Suprapubic skin (tissue), 4 donors: ENCODE measurements around the gene CHD2. TPM values are rescaled to one million over a fixed set of nuclear protein-coding genes. Genes with fewer than 3 reads are reported as not detected.

ENCODE experiments used
- DNase-seq, 2 donors: peaks; one replicate each; pipeline ENCODE4 v3.0.0-alpha.2; 2019; ENCODE audit warnings: low spot score in 2 of 2
- H3K27ac ChIP-seq: fragments of 200-600 bp; sonication (generic); one replicate; pipeline ENCODE4 v1.5.1; 2019
- H3K27me3 ChIP-seq: fragments of 200-600 bp; sonication (generic); one replicate; pipeline ENCODE4 v1.5.1; 2019
- H3K36me3 ChIP-seq: fragments of 200-600 bp; sonication (generic); one replicate; pipeline ENCODE4 v1.5.1; 2019
- H3K4me1 ChIP-seq: fragments of 200-600 bp; sonication (generic); one replicate; pipeline ENCODE4 v1.5.1; 2019
- H3K4me3 ChIP-seq: fragments of 200-600 bp; sonication (generic); one replicate; pipeline ENCODE4 v1.5.1; 2019; ENCODE audit warnings: mild to moderate bottlenecking
- H3K9me3 ChIP-seq: fragments of 200-600 bp; sonication (generic); one replicate; pipeline ENCODE4 v1.5.1; 2019
- EP300 ChIP-seq: sonication (generic); formaldehyde crosslinking; IDR thresholded peaks from one replicate; pipeline ENCODE4 v1.6.1; 2017; ENCODE audit warnings: antibody characterized with exemption
- POLR2A ChIP-seq, 2 donors: fragments of 450-650 bp; IDR thresholded peaks; one replicate each; pipeline ENCODE4 v1.6.1; 2017; ENCODE audit warnings: antibody characterized with exemption in 2 of 2, mild to moderate bottlenecking in 2 of 2, moderate library complexity in 2 of 2
- POLR2AphosphoS5 ChIP-seq, 3 donors: sonication (generic); formaldehyde crosslinking; IDR thresholded peaks; one replicate each; pipeline ENCODE4 v1.6.1; 2017; ENCODE audit warnings: antibody characterized with exemption in 3 of 3
- WGBS: methylation state at CpG from one replicate; pipeline ENCODE4 v1.1.5; 2018; 5-methylcytosine and 5-hydroxymethylcytosine counted together
- total RNA-seq, 4 donors: library from RNA; depleted of rRNA; stranded (reverse); fragments of >200 nt; gene quantifications; one replicate each; pipeline ENCODE4 v1.1.0, GENCODE V29; 2016
- TF ChIP-seq, protein P1 (sequence below), 2 donors: fragments of 200-600 bp in 1 of 2; fragments of 450-650 bp in 1 of 2; sonication (generic) in 1 of 2; IDR thresholded peaks; one replicate each; pipeline ENCODE4 v1.5.1; 2016 to 2019; ENCODE audit warnings: antibody characterized with exemption in 2 of 2, mild to moderate bottlenecking in 1 of 2, moderate library complexity in 1 of 2

Gene CHD2
- total RNA-seq, 4 donors from 2014 or later = 93.3 to 319 (median 127) TPM

DNA sequence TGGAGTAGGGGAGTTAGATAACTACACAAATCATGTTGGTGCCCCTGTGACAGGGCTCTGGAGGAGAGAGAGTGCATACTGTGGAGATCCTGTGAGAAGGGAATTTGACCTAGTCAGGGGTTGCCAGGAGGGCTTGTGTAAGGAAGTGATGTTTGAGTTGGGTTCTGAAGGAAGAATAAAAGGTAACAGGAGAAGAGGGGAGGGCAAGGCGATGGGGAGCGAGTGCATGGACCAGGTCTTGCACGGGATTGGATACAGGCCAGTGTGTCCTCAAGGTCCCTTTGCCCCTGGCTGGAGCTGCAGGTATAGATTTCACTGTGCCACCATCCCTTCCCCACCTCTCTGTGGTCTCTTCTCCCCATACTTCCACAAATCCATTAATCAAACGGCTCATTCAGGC, 105.0 kb downstream of the CHD2 start:
- no peak for DNase-seq
- H3K4me3 ChIP-seq = no peak overlapping the region
- no peaks in the 10 kb centered on the region for H3K9me3 ChIP-seq
- no peaks in the 10 kb centered on the region for H3K4me1 ChIP-seq
- no peaks in the 10 kb centered on the region for H3K27me3 ChIP-seq
- TF ChIP-seq, protein P1, sequence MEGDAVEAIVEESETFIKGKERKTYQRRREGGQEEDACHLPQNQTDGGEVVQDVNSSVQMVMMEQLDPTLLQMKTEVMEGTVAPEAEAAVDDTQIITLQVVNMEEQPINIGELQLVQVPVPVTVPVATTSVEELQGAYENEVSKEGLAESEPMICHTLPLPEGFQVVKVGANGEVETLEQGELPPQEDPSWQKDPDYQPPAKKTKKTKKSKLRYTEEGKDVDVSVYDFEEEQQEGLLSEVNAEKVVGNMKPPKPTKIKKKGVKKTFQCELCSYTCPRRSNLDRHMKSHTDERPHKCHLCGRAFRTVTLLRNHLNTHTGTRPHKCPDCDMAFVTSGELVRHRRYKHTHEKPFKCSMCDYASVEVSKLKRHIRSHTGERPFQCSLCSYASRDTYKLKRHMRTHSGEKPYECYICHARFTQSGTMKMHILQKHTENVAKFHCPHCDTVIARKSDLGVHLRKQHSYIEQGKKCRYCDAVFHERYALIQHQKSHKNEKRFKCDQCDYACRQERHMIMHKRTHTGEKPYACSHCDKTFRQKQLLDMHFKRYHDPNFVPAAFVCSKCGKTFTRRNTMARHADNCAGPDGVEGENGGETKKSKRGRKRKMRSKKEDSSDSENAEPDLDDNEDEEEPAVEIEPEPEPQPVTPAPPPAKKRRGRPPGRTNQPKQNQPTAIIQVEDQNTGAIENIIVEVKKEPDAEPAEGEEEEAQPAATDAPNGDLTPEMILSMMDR (IDR thresholded peaks at IDR 0.05) = no peak
- TF ChIP-seq POLR2A (IDR thresholded peaks at IDR 0.05) (no peak), EP300 (no peak), POLR2AphosphoS5 (IDR thresholded peaks at IDR 0.05) (no peak)
- no peak overlapping the region for H3K27ac ChIP-seq
- WGBS = 85% methylated on average over 4 of the region's 4 CpGs
- peaks cover 96% of the 10 kb centered on the region for H3K36me3 ChIP-seq

DNA sequence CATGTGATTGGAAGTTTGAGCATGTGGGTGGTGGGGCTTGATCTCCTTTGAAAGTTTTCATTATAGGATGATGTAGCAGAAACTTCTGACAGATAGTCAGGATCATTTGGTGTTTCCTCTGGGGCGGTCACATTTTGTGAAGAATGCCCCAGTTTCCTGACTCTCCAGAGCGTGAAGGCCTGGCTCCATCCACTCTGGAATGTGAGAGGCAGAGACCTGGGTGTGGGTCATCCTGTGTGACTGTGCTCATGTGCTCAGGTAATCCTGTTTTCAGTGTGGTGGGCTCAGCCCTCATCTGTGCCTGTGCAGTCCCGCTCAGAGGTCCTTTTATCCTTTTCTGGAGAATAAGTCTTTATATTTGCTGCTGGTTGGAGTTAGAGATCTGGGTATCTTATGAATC, 107.9 kb downstream of the CHD2 start:
- 95% methylated on average over 3 of the region's 3 CpGs for WGBS
- no peak overlapping the region for H3K4me3 ChIP-seq
- H3K27me3 ChIP-seq = no peaks in the 10 kb centered on the region
- TF ChIP-seq, protein P1 (IDR thresholded peaks at IDR 0.05) = no peak
- TF ChIP-seq POLR2AphosphoS5 (IDR thresholded peaks at IDR 0.05) (no peak), EP300 (no peak), POLR2A (IDR thresholded peaks at IDR 0.05) (no peak)
- H3K36me3 ChIP-seq = peaks cover 96% of the 10 kb centered on the region
- no peaks in the 10 kb centered on the region for H3K9me3 ChIP-seq
- H3K4me1 ChIP-seq = no peaks in the 10 kb centered on the region
- no peak for DNase-seq
- no peak overlapping the region for H3K27ac ChIP-seq

DNA sequence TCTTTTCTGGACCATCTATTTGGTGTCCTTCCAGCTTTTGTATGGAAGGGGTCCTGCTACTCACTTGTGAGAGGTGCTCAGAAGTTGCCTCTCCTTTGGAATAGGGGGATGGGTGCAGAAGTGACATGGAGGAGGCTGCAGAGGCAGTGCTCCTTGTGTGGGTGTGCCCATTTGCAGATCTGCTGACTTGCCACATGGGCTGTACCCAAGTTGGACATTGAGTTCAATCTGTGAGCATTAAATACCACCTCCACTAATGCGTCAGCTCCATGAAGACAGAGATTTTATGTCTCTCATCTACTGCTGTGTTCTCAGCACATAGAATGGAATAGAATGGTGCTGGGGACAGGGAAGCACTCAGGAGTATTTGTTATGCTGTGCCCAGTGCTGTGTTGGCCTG, 112.7 kb downstream of the CHD2 start:
- no peaks in the 10 kb centered on the region for H3K4me1 ChIP-seq
- WGBS = 86% methylated on average over 1 of the region's 1 CpG
- DNase-seq = no peak
- no peaks in the 10 kb centered on the region for H3K27me3 ChIP-seq
- no peaks in the 10 kb centered on the region for H3K9me3 ChIP-seq
- H3K4me3 ChIP-seq = no peak overlapping the region
- TF ChIP-seq POLR2A (IDR thresholded peaks at IDR 0.05) = no peak
- TF ChIP-seq, protein P1 (IDR thresholded peaks at IDR 0.05) = no peak
- no peak for TF ChIP-seq POLR2AphosphoS5 (IDR thresholded peaks at IDR 0.05)
- TF ChIP-seq EP300 = no peak
- H3K27ac ChIP-seq = no peak overlapping the region
- H3K36me3 ChIP-seq = peaks cover 98% of the 10 kb centered on the region

DNA sequence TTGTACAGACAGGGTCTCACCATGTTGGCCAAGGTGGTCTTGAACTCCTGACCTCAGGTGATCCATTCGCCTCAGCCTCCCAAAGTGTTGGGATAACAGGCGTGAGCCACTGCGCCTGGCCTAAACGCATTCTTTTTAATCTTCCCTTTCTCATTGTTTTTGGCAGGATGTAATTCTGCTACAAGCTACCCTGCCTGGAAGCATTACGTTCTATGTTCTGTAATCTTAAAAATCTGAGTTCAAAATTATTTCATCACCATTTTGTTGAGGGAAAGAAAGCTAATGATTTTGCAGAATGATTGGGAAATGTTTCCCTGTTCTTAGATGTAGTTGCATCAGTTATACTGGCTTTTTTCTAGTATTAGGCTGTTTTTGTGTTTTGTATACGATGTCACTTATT, 117.4 kb downstream of the CHD2 start:
- Histone ChIP-seq H3K9me3 (no peaks in the 10 kb centered on the region), H3K27me3 (no peaks in the 10 kb centered on the region), H3K4me3 (no peak overlapping the region), H3K4me1 (no peaks in the 10 kb centered on the region), H3K27ac (no peak overlapping the region), H3K36me3 (peaks cover 98% of the 10 kb centered on the region)
- no peak for DNase-seq
- WGBS = 90% methylated on average over 6 of the region's 6 CpGs
- TF ChIP-seq POLR2AphosphoS5 (IDR thresholded peaks at IDR 0.05) (no peak), POLR2A (IDR thresholded peaks at IDR 0.05) (no peak), EP300 (no peak)
- TF ChIP-seq, protein P1 (IDR thresholded peaks at IDR 0.05) = no peak

DNA sequence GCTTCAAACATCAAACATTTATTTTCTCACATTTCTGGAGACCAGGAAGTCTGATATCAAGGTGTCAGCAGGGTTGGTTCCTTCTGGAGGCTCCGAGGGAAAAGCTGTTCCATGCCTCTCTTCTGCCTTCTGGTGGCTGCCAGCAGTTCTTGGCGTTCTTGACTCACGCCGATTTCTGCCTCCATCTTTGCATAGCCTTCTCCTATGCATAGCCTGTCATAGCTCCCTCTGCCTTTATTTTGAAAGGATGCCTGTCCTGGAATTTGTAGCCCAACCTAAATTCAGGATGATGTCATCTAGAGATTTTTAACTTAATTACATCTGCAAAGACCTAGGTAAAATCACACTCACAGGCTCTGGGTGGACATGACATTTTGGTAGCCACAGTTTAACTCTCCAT, 118.5 kb downstream of the CHD2 start:
- TF ChIP-seq, protein P1 (IDR thresholded peaks at IDR 0.05) = no peak
- TF ChIP-seq POLR2A (IDR thresholded peaks at IDR 0.05) = no peak
- TF ChIP-seq EP300 = no peak
- TF ChIP-seq POLR2AphosphoS5 (IDR thresholded peaks at IDR 0.05) = no peak
- Histone ChIP-seq H3K9me3 (no peaks in the 10 kb centered on the region), H3K27ac (no peak overlapping the region), H3K36me3 (peaks cover 98% of the 10 kb centered on the region), H3K4me3 (no peak overlapping the region), H3K4me1 (no peaks in the 10 kb centered on the region), H3K27me3 (no peaks in the 10 kb centered on the region)
- DNase-seq = no peak
- 88% methylated on average over 4 of the region's 4 CpGs for WGBS
